Stimulated activated naive CD8-positive, alpha-beta T cell treated with anti-CD3 and anti-CD28 coated beads, Interleukin-15, amount 100 ng/mL, for 72 hours (primary cell): Measurements from ENCODE around the gene FOXP4.
"Not testable (repeated sequence)": the region's sequence is repeated elsewhere in the genome, so short reads cannot be mapped to it uniquely, and the experiment has no call there.

Experiments
- ATAC-seq: fragments of 150-1000 bp; cut with Tn5 transposase; 2 replicates; pipeline ENCODE4 v1.10.0; 2021; ENCODE audit warnings: mild to moderate bottlenecking, moderate library complexity
- DNase-seq, 2 donors: peaks; one replicate each; pipeline ENCODE4 v3.0.0; 2021 to 2022
- H3K27ac Mint-ChIP-seq, 2 donors: one replicate each; pipeline ENCODE4 v1.8.0; 2022; ENCODE audit warnings: mild to moderate bottlenecking in 2 of 2, mixed read lengths in 2 of 2, moderate library complexity in 2 of 2
- H3K27me3 Mint-ChIP-seq: one replicate; pipeline ENCODE4 v1.8.0; 2022; ENCODE audit warnings: mixed read lengths
- H3K4me1 Mint-ChIP-seq: one replicate; pipeline ENCODE4 v1.8.0; 2022; ENCODE audit warnings: mild to moderate bottlenecking, mixed read lengths
- H3K4me3 Mint-ChIP-seq, 2 donors: one replicate each; pipeline ENCODE4 v1.8.0; 2022; ENCODE audit warnings: mild to moderate bottlenecking in 2 of 2, mixed read lengths in 2 of 2, moderate library complexity in 1 of 2
- H3K9me3 Mint-ChIP-seq, 2 donors: one replicate each; pipeline ENCODE4 v1.8.0; 2022; ENCODE audit warnings: mixed read lengths in 2 of 2

Gene FOXP4

GRCh38 chr6:41602422-41602743, 56.2 kb downstream of the FOXP4 start:
- DNase-seq (no peak), ATAC-seq (no peak)
- Mint-ChIP-seq H3K27ac (no peak overlapping the region), H3K4me1 (peaks cover 6% of the 10 kb centered on the region), H3K9me3 (no peaks in the 10 kb centered on the region), H3K4me3 (no peak overlapping the region), H3K27me3 (peaks cover 19% of the 10 kb centered on the region)

- Mint-ChIP-seq H3K4me1 (peaks cover 6% of the 10 kb centered on the region), H3K9me3 (no peaks in the 10 kb centered on the region), H3K27me3 (peaks cover 19% of the 10 kb centered on the region), H3K4me3 (peak overlapping the region in 1 of 2 donors; percentile 6), H3K27ac (no peak overlapping the region)
- ATAC-seq (peak; percentile 75), DNase-seq (peak; percentile 73 to 79)
These were observed 56.9 kb downstream of the FOXP4 start for GRCh38 chr6:41602864-41603608.

GRCh38 chr6:41604006-41604405, 57.8 kb downstream of the FOXP4 start:
- DNase-seq, result no peak
- Mint-ChIP-seq H3K27me3 (peaks cover 19% of the 10 kb centered on the region), H3K4me1 (peaks cover 6% of the 10 kb centered on the region), H3K9me3 (no peaks in the 10 kb centered on the region), H3K4me3 (no peak overlapping the region), H3K27ac (peak overlapping the region in 1 of 2 donors; percentile 88)
- ATAC-seq, result no peak

GRCh38 chr6:41605649-41606048, 59.5 kb downstream of the FOXP4 start:
- H3K4me1 Mint-ChIP-seq, result peaks cover 6% of the 10 kb centered on the region
- no peak overlapping the region for H3K4me3 Mint-ChIP-seq
- peaks cover 19% of the 10 kb centered on the region for H3K27me3 Mint-ChIP-seq
- H3K27ac Mint-ChIP-seq, result peak overlapping the region in 1 of 2 donors; percentile 49
- no peak for ATAC-seq
- no peaks in the 10 kb centered on the region for H3K9me3 Mint-ChIP-seq
- no peak for DNase-seq

- ATAC-seq, result no peak
- H3K27me3 Mint-ChIP-seq, result peaks cover 14% of the 10 kb centered on the region
These were observed 60.9 kb downstream of the FOXP4 start for GRCh38 chr6:41607036-41607435.

DNA sequence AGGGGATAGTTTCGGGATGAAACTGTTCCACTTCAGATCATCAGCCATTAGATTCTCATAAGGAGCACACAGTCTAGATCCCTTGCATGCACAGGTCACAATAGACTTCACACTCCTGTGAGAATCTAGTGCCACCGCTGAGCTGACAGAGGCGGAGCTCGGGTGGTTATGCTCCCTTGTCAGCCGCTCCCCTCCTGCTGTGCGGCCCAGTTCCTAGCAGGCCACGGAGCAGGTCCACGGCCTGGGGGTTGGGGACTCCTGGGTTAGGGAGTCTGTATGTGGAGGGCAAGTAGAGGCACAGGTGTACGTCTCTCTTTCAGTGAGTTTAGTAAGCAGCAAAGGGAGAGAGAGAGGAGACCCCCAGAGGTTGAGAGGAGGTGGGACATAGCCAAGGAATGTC, 61.6 kb downstream of the FOXP4 start:
- Mint-ChIP-seq H3K27ac (no peak overlapping the region), H3K4me1 (peaks cover 4% of the 10 kb centered on the region), H3K27me3 (peaks cover 7% of the 10 kb centered on the region), H3K4me3 (no peak overlapping the region), H3K9me3 (no peaks in the 10 kb centered on the region)
- ATAC-seq (no peak), DNase-seq (no peak)

More at GRCh38 chr6:41607036-41607435, 60.9 kb downstream of the FOXP4 start:
- no peak for DNase-seq
- H3K4me1 Mint-ChIP-seq, result peaks cover 6% of the 10 kb centered on the region
- H3K27ac Mint-ChIP-seq, result no peak overlapping the region
- H3K4me3 Mint-ChIP-seq, result no peak overlapping the region
- H3K9me3 Mint-ChIP-seq, result no peaks in the 10 kb centered on the region

DNA sequence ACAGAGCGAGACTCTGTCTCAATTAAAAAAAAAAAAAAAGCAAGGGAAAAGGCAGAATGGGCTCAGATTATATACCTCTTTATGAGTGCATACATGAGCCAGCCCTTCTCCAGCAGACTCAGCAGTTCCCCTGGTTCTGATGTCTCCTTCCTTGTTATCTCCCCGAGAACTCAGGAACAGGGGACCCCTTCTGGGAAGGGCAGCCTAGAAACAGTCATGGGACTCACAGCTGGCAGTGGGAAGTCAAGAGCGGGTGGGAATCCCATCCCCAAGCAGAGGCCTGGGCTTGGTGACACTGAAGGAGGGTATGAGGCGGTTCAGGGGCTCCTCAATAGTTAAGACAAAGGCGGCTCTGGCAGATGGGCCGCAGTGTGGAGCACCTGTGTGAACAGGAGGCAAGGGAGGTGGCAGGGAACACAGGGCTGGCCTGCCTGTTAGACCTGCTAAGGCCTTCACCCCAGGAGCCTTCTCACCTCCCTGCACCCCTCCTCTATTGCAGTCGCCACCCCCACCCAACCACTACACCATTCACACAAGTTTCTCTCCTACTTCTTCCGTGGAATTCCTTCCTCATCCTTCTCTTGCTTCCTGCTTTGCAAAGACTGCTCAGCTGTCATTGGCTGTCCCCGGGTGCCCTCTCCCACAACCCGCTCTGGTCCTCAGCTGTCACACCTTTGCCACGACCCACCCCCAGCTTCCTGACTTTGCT, 62.4 kb downstream of the FOXP4 start:
- Mint-ChIP-seq H3K4me3 (no peak overlapping the region), H3K27ac (peak overlapping the region in 1 of 2 donors; percentile 54), H3K27me3 (peaks cover 6% of the 10 kb centered on the region), H3K4me1 (no peaks in the 10 kb centered on the region), H3K9me3 (no peaks in the 10 kb centered on the region)
- no peak for ATAC-seq
- DNase-seq, result no peak

DNA sequence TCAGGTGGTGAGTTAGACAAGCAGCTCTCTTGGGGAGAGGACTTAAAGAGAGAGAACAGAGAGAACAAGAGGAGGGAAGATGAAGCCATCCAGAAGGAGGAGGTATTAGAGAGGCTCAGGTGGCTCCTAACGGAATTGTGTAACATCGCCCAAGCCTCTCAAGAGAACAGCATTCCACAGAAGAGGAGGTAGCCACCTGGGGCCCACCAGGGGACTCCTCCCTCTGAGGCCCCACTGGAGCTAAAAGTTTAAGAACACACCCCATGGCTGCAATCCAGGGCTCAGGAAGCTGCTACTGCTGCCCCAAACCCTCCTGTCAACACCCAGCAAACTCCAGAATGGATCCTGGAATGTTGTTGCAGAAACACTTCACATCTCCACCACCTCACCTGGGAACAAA, 68.5 kb downstream of the FOXP4 start:
- ATAC-seq (no peak), DNase-seq (no peak)
- no peak overlapping the region for H3K4me3 Mint-ChIP-seq
- H3K9me3 Mint-ChIP-seq, result no peaks in the 10 kb centered on the region
- no peaks in the 10 kb centered on the region for H3K4me1 Mint-ChIP-seq
- H3K27me3 Mint-ChIP-seq, result peaks cover 14% of the 10 kb centered on the region
- H3K27ac Mint-ChIP-seq, result no peak overlapping the region

- ATAC-seq (no peak), DNase-seq (no peak)
- no peaks in the 10 kb centered on the region for H3K9me3 Mint-ChIP-seq
- no peak overlapping the region for H3K4me3 Mint-ChIP-seq
- no peaks in the 10 kb centered on the region for H3K4me1 Mint-ChIP-seq
- no peak overlapping the region for H3K27ac Mint-ChIP-seq
- H3K27me3 Mint-ChIP-seq, result peaks cover 14% of the 10 kb centered on the region
These were observed 69.1 kb downstream of the FOXP4 start for GRCh38 chr6:41615311-41615710.

GRCh38 chr6:41618598-41618997, 72.4 kb downstream of the FOXP4 start:
- H3K27me3 Mint-ChIP-seq, result peaks cover 14% of the 10 kb centered on the region
- ATAC-seq, result no peak
- H3K9me3 Mint-ChIP-seq, result peaks cover 8 to 12% of the 10 kb centered on the region in 2 donors
- no peak overlapping the region for H3K4me3 Mint-ChIP-seq
- no peak for DNase-seq
- no peak overlapping the region for H3K27ac Mint-ChIP-seq
- H3K4me1 Mint-ChIP-seq, result no peaks in the 10 kb centered on the region

GRCh38 chr6:41619193-41619592, 73.0 kb downstream of the FOXP4 start:
- DNase-seq, ATAC-seq, H3K27ac Mint-ChIP-seq, H3K4me1 Mint-ChIP-seq, H3K4me3 Mint-ChIP-seq: not testable (repeated sequence)
- Mint-ChIP-seq H3K9me3 (peaks cover 8 to 12% of the 10 kb centered on the region in 2 donors), H3K27me3 (peaks cover 14% of the 10 kb centered on the region)

- Mint-ChIP-seq H3K27ac (no peak overlapping the region), H3K4me1 (peaks cover 12% of the 10 kb centered on the region), H3K9me3 (peaks cover 8 to 12% of the 10 kb centered on the region in 2 donors), H3K27me3 (no peaks in the 10 kb centered on the region), H3K4me3 (no peak overlapping the region)
- ATAC-seq (no peak), DNase-seq (no peak)
These were observed 75.2 kb downstream of the FOXP4 start for GRCh38 chr6:41621367-41621766.

DNA sequence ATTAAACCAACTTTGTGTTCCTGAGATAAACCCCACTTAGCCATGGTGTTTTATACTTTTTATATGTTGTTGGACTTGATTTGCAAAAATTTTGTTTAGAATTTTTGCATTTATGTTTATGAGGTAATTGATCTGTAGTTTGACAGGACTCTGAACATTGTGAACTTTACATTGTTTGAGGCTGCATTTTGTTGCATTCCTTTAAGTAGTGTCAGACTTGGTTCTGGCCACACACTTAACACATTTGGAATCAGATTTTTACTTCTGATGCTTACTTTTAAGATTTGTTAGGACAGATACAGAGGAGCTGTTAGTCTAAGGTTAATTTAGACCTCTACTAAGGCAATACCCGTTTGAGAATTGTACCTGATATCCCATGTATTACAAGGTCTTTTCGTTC, 75.6 kb downstream of the FOXP4 start:
- no peak overlapping the region for H3K27ac Mint-ChIP-seq
- H3K27me3 Mint-ChIP-seq, result no peaks in the 10 kb centered on the region
- H3K4me1 Mint-ChIP-seq, result peaks cover 12% of the 10 kb centered on the region
- no peak overlapping the region for H3K4me3 Mint-ChIP-seq
- DNase-seq, result no peak
- H3K9me3 Mint-ChIP-seq, result peaks cover 8 to 12% of the 10 kb centered on the region in 2 donors
- no peak for ATAC-seq

GRCh38 chr6:41622206-41622988, 76.2 kb downstream of the FOXP4 start:
- DNase-seq (no peak), ATAC-seq (no peak)
- Mint-ChIP-seq H3K9me3 (peaks cover 8 to 12% of the 10 kb centered on the region in 2 donors), H3K27me3 (no peaks in the 10 kb centered on the region), H3K27ac (no peak overlapping the region), H3K4me3 (no peak overlapping the region), H3K4me1 (peaks cover 12% of the 10 kb centered on the region)

DNA sequence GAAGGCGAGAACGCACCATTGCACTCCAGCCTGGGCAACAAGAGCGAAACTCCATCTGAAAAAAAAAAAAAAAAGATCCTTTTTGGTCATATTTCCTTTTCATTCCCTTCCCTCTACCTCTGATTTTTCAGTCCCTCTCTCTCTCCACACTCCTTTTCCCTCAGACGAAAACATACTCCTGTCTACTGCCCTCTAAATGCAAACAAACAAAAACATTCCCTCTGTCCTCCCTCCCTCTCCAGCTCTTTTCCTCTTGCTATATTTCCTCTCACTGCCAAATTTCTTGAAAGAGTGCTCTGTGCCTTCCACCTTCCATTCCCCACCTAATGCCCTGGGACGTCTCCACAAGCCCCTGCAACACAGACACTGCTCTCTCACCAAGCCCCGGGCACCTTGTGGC, 77.1 kb downstream of the FOXP4 start:
- no peaks in the 10 kb centered on the region for H3K27me3 Mint-ChIP-seq
- no peak for ATAC-seq
- no peak for DNase-seq
- H3K9me3 Mint-ChIP-seq, result peaks cover 8 to 12% of the 10 kb centered on the region in 2 donors
- no peak overlapping the region for H3K27ac Mint-ChIP-seq
- peaks cover 12% of the 10 kb centered on the region for H3K4me1 Mint-ChIP-seq
- no peak overlapping the region for H3K4me3 Mint-ChIP-seq
